HL-60/S4 treated with retinoic acid at 250 ng/mL for 4 days and 3 days (cell line): ENCODE data around the gene SMIM5.
"Not testable (repeated sequence)": the region's sequence is repeated elsewhere in the genome, so short reads cannot be mapped to it uniquely, and the experiment has no call there.

ENCODE experiments used
- in situ Hi-C: fragments of 300-500 bp; cut with MboI; formaldehyde crosslinking; loops from 2 replicates; pipeline ENCODE4 v1.7.0; 2022; ENCODE audit warnings: low sequenced_read_pairs

The SMIM5 gene

GRCh38 chr17:75624021-75624420, 9.2 kb upstream of the SMIM5 start:
- in situ Hi-C loops = no loop called here

- in situ Hi-C loops = no loop called here
Measured at GRCh38 chr17:75624714-75625345, 8.4 kb upstream of the SMIM5 start.

- in situ Hi-C loops = no loop called here
Measured at GRCh38 chr17:75625813-75626486, 7.3 kb upstream of the SMIM5 start.

- in situ Hi-C loops = no loop called here
Measured at GRCh38 chr17:75626496-75627038, 6.7 kb upstream of the SMIM5 start.

- in situ Hi-C loops = no loop called here
Measured at GRCh38 chr17:75627094-75627493, 6.1 kb upstream of the SMIM5 start.

GRCh38 chr17:75628425-75628824, 4.8 kb upstream of the SMIM5 start:
- in situ Hi-C loops = no loop called here

GRCh38 chr17:75629157-75629556, 4.1 kb upstream of the SMIM5 start:
- in situ Hi-C loops = no loop called here

GRCh38 chr17:75630071-75630917, 2.9 kb upstream of the SMIM5 start:
- in situ Hi-C loops = no loop called here

- in situ Hi-C loops = no loop called here
Measured at GRCh38 chr17:75631353-75631752, 1.9 kb upstream of the SMIM5 start.

- in situ Hi-C loops = no loop called here
Measured at GRCh38 chr17:75632428-75632827, 806 bp upstream of the SMIM5 start.

GRCh38 chr17:75633486-75634375, 497 bp downstream of the SMIM5 start:
- in situ Hi-C loops = no loop called here

GRCh38 chr17:75634376-75634740, 1.1 kb downstream of the SMIM5 start:
- in situ Hi-C loops = no loop called here

GRCh38 chr17:75634754-75635609, 1.7 kb downstream of the SMIM5 start:
- in situ Hi-C loops = no loop called here

- in situ Hi-C loops = no loop called here
Measured at GRCh38 chr17:75635610-75636202, 2.5 kb downstream of the SMIM5 start.

- in situ Hi-C loops = no loop called here
Measured at GRCh38 chr17:75636381-75637142, 3.3 kb downstream of the SMIM5 start.

- in situ Hi-C loops = no loop called here
Measured at GRCh38 chr17:75637143-75637538, 3.9 kb downstream of the SMIM5 start.

- in situ Hi-C loops = no loop called here
Measured at GRCh38 chr17:75637551-75637950, 4.3 kb downstream of the SMIM5 start.

- in situ Hi-C loops = not testable (repeated sequence)
Measured at GRCh38 chr17:75638039-75638438, 4.8 kb downstream of the SMIM5 start.

- in situ Hi-C loops = no loop called here
Measured at GRCh38 chr17:75638893-75639292, 5.7 kb downstream of the SMIM5 start.
